Activated CD8-positive, alpha-beta memory T cell treated with anti-CD3 and anti-CD28 coated beads, Interleukin-2, amount 10 ng/mL, durations not matched to agents 7 days and 5 days (primary cell): ENCODE data around the gene ATP2B1. TPM values are rescaled to one million over a fixed set of nuclear protein-coding genes. Genes with fewer than 3 reads are reported as not detected.

Experiments
- ATAC-seq: fragments of 150-1000 bp; cut with Tn5 transposase; one replicate; pipeline ENCODE4 v1.10.0; 2021; ENCODE audit warnings: moderate library complexity
- CTCF ChIA-PET: fragments of 350-600 bp; sonication (Branson Sonifier 250); formaldehyde crosslinking; loops from one replicate; lab custom pipeline; 2021; ENCODE audit warnings: antibody characterized with exemption; lab: Charles Lee
- DNase-seq: peaks from one replicate; pipeline ENCODE4 v3.0.0-alpha.2; 2020
- H3K27ac Mint-ChIP-seq: one replicate; pipeline ENCODE4 v1.8.0; 2021; ENCODE audit warnings: mild to moderate bottlenecking, mixed read lengths
- H3K27me3 Mint-ChIP-seq: one replicate; pipeline ENCODE4 v1.8.0; 2021; ENCODE audit warnings: mixed read lengths
- H3K36me3 Mint-ChIP-seq: one replicate; pipeline ENCODE4 v1.8.0; 2021; ENCODE audit warnings: mild to moderate bottlenecking, mixed read lengths
- H3K4me1 Mint-ChIP-seq: one replicate; pipeline ENCODE4 v1.8.0; 2021; ENCODE audit warnings: mixed read lengths
- H3K4me3 Mint-ChIP-seq: one replicate; pipeline ENCODE4 v1.8.0; 2021; ENCODE audit warnings: mild to moderate bottlenecking, moderate library complexity, mixed read lengths
- H3K9me3 Mint-ChIP-seq: one replicate; pipeline ENCODE4 v1.8.0; 2022; ENCODE audit warnings: low read depth, mixed read lengths
- total RNA-seq, 2 experiments: library from RNA; stranded (reverse); gene quantifications; one replicate each; pipeline ENCODE4 v1.2.3, GENCODE V29; 2021

The ATP2B1 gene
- total RNA-seq, 2 experiments from 2014 or later, result 23.2 to 24.5 TPM

DNA sequence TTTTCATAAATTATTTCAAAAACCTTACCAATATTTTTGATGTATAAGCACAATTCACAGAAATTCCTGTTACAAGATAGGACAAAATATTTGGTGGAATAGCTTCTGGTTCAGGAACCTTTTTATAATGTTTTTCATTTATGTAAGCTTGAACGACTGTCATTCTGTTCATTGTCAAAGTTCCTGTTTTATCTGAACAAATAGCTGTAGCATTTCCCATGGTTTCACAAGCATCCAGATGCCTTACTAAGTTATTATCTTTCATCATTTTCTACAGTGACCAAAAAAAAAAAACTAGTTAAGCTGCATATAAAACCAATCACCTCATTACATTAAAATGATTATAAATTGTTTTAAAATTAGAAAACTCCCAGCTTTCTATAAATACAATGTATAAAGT lies 87.1 kb downstream of the ATP2B1 start:
- H3K36me3 Mint-ChIP-seq, result peaks cover 28% of the 10 kb centered on the region
- H3K27me3 Mint-ChIP-seq, result no peaks in the 10 kb centered on the region
- H3K4me1 Mint-ChIP-seq, result peaks cover 7% of the 10 kb centered on the region
- no peak overlapping the region for H3K4me3 Mint-ChIP-seq
- H3K9me3 Mint-ChIP-seq, result no peaks in the 10 kb centered on the region
- ATAC-seq (no peak), DNase-seq (no peak)
- H3K27ac Mint-ChIP-seq, result no peak overlapping the region
- CTCF ChIA-PET, result interaction anchor here (1.2 kb wide), 1 partner anchor 25 kb away, joined by 4 read pairs; no protein-coding TSS in a partner anchor

DNA sequence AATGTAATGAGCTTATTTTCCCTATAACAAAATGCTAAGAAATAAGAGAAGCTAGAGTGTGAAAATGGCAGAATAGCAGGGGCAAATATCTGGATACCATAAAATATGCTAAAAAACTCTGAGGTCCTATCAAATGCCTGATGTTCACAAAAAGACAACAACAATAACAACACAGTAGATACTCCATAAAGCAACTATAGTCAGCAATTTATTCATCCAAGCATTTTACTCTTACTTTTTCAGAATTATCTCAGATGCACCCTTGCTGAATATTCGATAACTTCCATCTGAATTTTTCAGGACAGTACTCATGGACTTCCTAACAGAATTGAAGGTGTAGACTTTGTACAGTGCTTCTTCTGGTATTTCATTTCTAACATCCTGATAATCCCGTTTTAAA lies 88.9 kb downstream of the ATP2B1 start:
- Mint-ChIP-seq H3K27ac (no peak overlapping the region), H3K4me1 (peaks cover 7% of the 10 kb centered on the region)

DNA sequence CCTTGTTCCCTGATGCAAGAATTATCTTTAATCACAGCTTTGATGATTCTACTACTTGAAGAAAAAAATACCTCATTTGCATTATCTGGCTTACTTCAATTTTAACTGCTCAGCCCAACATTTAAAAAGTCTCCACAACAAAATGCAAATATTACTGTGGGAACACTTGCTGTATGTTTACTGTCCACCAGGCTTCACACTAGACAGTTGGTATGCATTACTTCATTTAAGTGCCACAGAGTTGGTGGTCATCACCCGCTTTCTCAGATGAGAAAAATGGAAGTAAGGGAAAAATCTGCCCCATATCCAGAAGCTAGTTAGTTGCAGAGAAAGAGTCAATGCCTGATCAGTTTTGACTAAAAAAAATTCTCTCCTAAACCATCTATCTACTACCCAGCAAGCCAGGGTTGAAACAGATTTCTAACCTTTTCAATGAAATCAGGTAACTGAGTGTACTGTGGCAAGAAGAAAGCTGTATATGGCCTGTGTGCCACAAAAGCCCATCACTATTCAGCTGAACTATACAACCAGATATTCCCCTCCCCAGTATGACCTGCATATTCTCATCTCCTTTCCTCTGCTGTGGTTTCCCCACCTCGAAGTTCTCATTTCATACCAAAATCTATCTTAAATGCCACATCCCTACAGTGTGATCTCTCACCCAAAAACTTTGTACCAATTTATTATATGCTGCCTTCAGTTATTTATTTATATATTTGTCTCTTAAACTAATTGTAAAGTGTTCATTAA lies 90.3 kb downstream of the ATP2B1 start:
- Mint-ChIP-seq H3K9me3 (no peaks in the 10 kb centered on the region), H3K4me3 (no peak overlapping the region), H3K27ac (no peak overlapping the region), H3K36me3 (peaks cover 40% of the 10 kb centered on the region), H3K27me3 (no peaks in the 10 kb centered on the region), H3K4me1 (peaks cover 7% of the 10 kb centered on the region)
- CTCF ChIA-PET, result interaction anchor here (1.7 kb wide), 1 partner anchor 19 kb away, joined by 3 read pairs; no protein-coding TSS in a partner anchor
- ATAC-seq (no peak), DNase-seq (no peak)

More for the DNA sequence above, 88.9 kb downstream of the ATP2B1 start:
- no peaks in the 10 kb centered on the region for H3K9me3 Mint-ChIP-seq
- no peak overlapping the region for H3K4me3 Mint-ChIP-seq
- H3K36me3 Mint-ChIP-seq, result peaks cover 31% of the 10 kb centered on the region
- no peaks in the 10 kb centered on the region for H3K27me3 Mint-ChIP-seq
- CTCF ChIA-PET, result interaction anchor here (0.8 to 1.7 kb wide), 3 partner anchors 10 to 32 kb away, joined by 3 read pairs; no protein-coding TSS in a partner anchor
- ATAC-seq (no peak), DNase-seq (no peak)

DNA sequence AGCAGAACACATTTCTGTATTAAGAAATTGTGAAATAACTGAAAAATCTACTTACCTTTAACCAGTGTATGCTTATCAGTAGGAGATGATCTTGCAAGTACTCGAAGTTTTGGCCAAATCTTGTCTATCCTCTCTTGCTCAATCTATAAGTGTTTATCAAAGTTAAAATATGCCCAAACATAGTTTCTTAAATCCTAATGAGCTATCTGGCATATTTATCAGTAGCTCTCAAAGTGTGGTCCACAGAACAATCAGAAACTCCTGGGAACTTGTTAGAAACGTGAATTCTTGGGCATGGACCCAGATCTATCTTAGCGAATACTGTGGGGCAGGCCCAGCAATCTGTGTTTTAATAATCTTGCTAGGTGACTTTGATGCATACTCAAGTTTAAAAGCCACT lies 98.3 kb downstream of the ATP2B1 start:
- no peak for ATAC-seq
- no peaks in the 10 kb centered on the region for H3K4me1 Mint-ChIP-seq
- CTCF ChIA-PET, result no interaction called here
- H3K9me3 Mint-ChIP-seq, result no peaks in the 10 kb centered on the region
- H3K36me3 Mint-ChIP-seq, result peaks cover 36% of the 10 kb centered on the region
- no peaks in the 10 kb centered on the region for H3K27me3 Mint-ChIP-seq
- DNase-seq, result no peak
- H3K27ac Mint-ChIP-seq, result no peak overlapping the region
- H3K4me3 Mint-ChIP-seq, result no peak overlapping the region

DNA sequence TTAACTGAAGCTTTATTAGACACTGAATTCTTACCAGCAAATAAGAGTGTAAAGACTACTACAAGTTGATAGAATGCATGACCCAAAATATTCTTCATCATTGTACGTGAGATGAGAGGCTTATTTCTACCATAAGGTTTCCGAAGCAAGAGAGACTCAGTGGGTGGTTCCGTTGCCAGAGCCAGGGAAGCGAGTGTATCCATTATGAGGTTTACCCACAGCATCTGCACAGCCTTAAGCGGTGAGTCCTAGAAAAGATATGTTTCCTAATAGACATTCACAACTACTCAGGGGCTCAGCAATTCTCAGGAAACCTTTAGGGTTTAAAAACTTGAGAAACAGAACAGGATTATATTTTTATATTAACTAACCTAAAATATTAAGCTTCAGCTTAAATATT lies 105.0 kb downstream of the ATP2B1 start:
- H3K4me3 Mint-ChIP-seq, result no peak overlapping the region
- peaks cover 45% of the 10 kb centered on the region for H3K36me3 Mint-ChIP-seq
- H3K4me1 Mint-ChIP-seq, result peaks cover 2% of the 10 kb centered on the region
- H3K9me3 Mint-ChIP-seq, result no peaks in the 10 kb centered on the region
- no peak overlapping the region for H3K27ac Mint-ChIP-seq
- ATAC-seq (no peak), DNase-seq (no peak)
- CTCF ChIA-PET, result no interaction called here
- no peaks in the 10 kb centered on the region for H3K27me3 Mint-ChIP-seq

DNA sequence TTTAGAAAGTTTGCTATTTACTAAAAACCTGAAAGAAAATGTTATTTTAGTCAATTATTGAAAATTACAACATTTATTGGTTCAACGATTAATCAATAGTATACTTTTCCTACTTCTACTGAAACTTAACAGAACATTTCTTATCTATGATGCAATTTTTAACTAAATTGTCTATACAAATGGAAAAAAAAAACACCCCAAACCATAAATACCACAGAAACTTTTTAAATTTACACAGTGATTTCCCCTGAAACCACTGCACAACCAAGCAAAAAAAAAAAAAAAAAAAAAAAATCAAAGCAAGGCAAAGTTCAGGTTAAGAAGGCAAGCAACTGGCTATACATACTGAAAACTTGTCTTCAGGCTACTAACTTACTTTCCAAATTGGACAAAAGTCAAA lies 110.9 kb downstream of the ATP2B1 start:
- Mint-ChIP-seq H3K27ac (peak overlapping the region; percentile 67), H3K4me1 (peaks cover 16% of the 10 kb centered on the region), H3K4me3 (no peak overlapping the region), H3K9me3 (no peaks in the 10 kb centered on the region), H3K27me3 (peaks cover 2% of the 10 kb centered on the region), H3K36me3 (peaks cover 38% of the 10 kb centered on the region)
- CTCF ChIA-PET, result interaction anchor here (0.6 kb wide), 1 partner anchor 125 kb away, joined by 4 read pairs; no protein-coding TSS in a partner anchor
- ATAC-seq, result no peak
- DNase-seq, result no peak

DNA sequence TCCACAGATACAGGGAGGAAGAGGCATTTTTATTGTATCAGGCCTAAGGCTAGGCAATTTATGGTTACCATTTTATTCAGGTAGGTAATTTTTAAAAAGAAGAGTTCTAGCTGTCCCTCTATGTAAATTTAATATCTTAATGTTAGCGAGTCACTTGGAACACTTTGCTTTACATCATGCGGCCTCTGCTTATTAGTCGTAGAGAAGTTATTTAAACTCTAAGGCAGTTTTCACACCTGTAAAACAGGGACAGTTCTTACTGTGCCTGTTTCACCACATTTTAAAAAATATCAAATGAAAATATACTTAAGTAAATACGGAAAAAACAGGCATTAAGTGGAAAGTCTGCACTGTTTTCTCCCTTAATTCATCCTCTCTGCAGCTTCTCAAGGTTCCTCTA lies 111.4 kb downstream of the ATP2B1 start:
- no peak for ATAC-seq
- peaks cover 16% of the 10 kb centered on the region for H3K4me1 Mint-ChIP-seq
- CTCF ChIA-PET, result interaction anchor here (0.6 to 1.6 kb wide), 2 partner anchors 24 to 124 kb away, joined by 4 read pairs; no protein-coding TSS in a partner anchor

DNA sequence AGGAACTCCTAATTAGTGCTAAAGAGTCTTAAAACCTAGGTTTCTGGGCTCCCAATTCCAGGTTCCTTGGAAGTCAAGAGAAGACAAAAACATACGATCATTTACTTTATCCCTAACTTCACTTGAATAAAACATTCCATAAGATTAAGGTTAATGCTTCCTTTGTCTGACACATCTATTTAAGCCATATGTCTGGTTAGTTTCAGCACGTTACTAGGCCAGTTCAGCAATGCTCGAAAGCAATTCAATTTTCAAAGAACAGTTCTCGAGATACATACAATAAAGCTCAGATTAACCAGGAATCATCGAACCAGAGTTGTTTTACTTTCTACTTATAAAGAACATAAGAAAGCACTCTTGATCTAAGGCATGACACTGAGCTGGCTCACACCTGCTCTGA lies 114.8 kb downstream of the ATP2B1 start:
- no peak for ATAC-seq
- Mint-ChIP-seq H3K9me3 (no peaks in the 10 kb centered on the region), H3K4me3 (no peak overlapping the region), H3K27me3 (peaks cover 2% of the 10 kb centered on the region), H3K4me1 (peaks cover 14% of the 10 kb centered on the region), H3K27ac (no peak overlapping the region), H3K36me3 (peaks cover 39% of the 10 kb centered on the region)
- no peak for DNase-seq
- CTCF ChIA-PET, result interaction anchor here (1.5 kb wide), 1 partner anchor 51 kb away, joined by 4 read pairs; no protein-coding TSS in a partner anchor

More for the DNA sequence above, 111.4 kb downstream of the ATP2B1 start:
- Mint-ChIP-seq H3K27me3 (peaks cover 2% of the 10 kb centered on the region), H3K27ac (no peak overlapping the region), H3K36me3 (peaks cover 36% of the 10 kb centered on the region), H3K9me3 (no peaks in the 10 kb centered on the region), H3K4me3 (no peak overlapping the region)
- DNase-seq, result no peak

DNA sequence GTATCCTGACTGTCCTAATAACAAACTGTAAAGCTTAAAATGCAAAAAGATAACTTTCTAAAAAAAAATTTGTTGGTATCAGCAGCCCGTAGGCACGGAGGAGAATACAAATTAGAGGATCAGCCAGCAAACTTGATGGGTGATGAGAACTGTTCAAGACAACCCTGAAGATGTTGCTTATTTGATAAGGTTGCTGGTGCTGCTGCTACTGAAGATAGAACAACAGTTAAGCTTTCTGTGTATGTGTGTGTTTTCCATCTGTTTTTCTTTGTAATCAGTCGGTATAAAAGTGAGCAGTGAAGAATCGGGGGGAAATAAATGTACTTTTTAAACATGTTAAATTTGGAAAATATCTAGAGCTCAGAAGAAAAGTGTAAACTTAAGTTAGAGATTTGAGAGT lies 115.4 kb downstream of the ATP2B1 start:
- Mint-ChIP-seq H3K4me3 (no peak overlapping the region), H3K9me3 (no peaks in the 10 kb centered on the region), H3K4me1 (peaks cover 10% of the 10 kb centered on the region), H3K36me3 (peaks cover 34% of the 10 kb centered on the region), H3K27ac (no peak overlapping the region), H3K27me3 (peaks cover 2% of the 10 kb centered on the region)
- ATAC-seq (no peak), DNase-seq (no peak)
- CTCF ChIA-PET, result interaction anchor here (1.5 kb wide), 1 partner anchor 50 kb away, joined by 4 read pairs; no protein-coding TSS in a partner anchor

DNA sequence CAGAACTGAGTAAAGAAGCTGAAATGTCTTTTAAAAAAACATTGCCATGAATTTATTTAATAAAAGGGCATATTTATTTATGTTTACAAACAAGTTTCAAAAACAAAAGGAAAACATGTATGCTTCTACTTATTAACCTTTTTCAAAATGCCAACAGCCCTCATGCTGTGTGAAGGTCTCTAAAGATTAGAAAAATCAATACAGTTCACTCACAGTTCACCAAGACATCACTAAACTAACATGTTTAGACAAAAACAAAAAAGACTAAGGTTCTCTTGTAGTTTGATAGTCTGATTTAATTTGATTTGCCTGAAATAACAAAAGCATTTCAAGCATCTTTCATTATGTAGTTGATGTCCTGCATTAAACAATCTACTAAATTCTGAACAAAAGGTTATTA lies 118.9 kb downstream of the ATP2B1 start:
- no peaks in the 10 kb centered on the region for H3K4me1 Mint-ChIP-seq
- no peak overlapping the region for H3K27ac Mint-ChIP-seq
- H3K36me3 Mint-ChIP-seq, result peaks cover 34% of the 10 kb centered on the region
- DNase-seq (no peak), ATAC-seq (no peak)
- H3K4me3 Mint-ChIP-seq, result no peak overlapping the region
- no peaks in the 10 kb centered on the region for H3K9me3 Mint-ChIP-seq
- H3K27me3 Mint-ChIP-seq, result no peaks in the 10 kb centered on the region
- CTCF ChIA-PET, result interaction anchor here (0.8 kb wide), 1 partner anchor 11 kb away, joined by 3 read pairs; no protein-coding TSS in a partner anchor

DNA sequence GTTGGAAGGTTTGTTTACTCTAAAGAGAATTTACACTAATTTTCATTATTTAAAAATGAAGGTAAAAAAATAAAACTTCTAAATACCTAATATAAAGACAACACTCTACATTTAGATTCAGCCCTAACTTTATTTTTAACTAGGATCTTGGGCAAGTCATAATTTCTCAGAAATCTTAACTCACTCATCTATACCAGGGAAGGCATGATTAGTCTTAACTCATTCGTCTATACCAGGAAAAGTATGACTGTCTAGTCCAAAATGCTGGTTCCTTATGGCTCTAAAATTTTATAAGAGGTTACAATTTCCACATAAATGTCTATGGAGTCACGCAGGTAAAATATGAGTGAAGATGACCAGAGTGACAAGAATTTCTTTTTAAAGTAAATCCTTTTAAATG lies 130.1 kb downstream of the ATP2B1 start:
- CTCF ChIA-PET, result no interaction called here
- Mint-ChIP-seq H3K4me1 (peaks cover 3% of the 10 kb centered on the region), H3K27ac (no peak overlapping the region), H3K4me3 (no peak overlapping the region), H3K9me3 (no peaks in the 10 kb centered on the region), H3K27me3 (no peaks in the 10 kb centered on the region), H3K36me3 (peaks cover 3% of the 10 kb centered on the region)
- no peak for ATAC-seq
- DNase-seq, result no peak

DNA sequence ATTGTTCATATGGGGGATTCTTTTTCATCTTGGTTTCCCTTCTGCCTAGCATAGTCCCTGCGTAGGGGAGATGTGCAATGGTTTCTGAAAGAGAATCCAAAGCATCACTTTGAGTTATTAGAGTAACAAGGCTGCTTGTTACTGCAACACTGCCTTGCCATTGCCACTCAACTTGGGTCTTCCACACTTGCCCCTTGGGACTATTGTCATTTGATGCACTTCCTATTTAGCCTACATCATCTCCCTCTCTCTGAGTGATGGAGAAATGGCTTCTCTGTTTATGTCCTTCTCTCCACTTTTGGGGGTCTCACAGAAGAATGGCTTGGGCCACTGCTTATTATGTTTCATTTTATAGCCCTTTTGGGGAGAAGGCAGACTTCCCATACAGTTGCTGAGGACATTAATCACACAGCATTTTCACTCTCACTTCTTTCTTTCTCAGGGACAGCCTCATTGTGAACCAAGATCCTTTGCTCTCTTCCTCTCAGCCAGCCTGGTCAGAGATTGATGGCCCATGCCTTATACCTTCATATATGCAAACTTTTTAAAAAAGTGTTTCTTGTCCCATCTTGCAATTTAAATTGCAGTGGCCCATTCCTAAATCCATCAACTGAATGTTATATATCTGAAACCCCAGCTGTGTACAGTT lies 131.9 kb downstream of the ATP2B1 start:
- no peak for DNase-seq
- no peak overlapping the region for H3K27ac Mint-ChIP-seq
- no peak overlapping the region for H3K4me3 Mint-ChIP-seq
- peaks cover 3% of the 10 kb centered on the region for H3K4me1 Mint-ChIP-seq
- H3K27me3 Mint-ChIP-seq, result no peaks in the 10 kb centered on the region
- CTCF ChIA-PET, result no interaction called here
- H3K9me3 Mint-ChIP-seq, result no peaks in the 10 kb centered on the region
- H3K36me3 Mint-ChIP-seq, result peaks cover 3% of the 10 kb centered on the region
- no peak for ATAC-seq

DNA sequence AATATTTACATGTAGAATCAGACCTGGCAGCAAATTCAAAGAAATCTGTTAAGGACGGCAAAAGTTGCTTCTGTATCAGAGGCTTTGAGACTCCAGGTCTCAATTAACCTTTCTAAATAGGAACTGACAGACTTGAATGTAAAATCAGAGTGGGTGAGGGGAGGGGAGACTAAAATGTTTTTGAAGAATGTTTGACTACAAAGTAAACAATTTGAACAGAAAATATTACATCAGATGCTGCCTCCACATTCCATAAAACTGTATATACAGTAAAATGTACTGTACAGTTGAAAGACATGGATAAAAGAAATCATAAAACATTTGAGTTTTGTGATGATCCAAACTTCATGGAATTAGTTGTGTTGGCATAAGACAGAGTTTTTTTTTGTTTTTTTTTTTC lies 133.3 kb downstream of the ATP2B1 start:
- Mint-ChIP-seq H3K36me3 (peaks cover 3% of the 10 kb centered on the region), H3K27me3 (no peaks in the 10 kb centered on the region), H3K4me3 (no peak overlapping the region), H3K9me3 (no peaks in the 10 kb centered on the region), H3K4me1 (peaks cover 3% of the 10 kb centered on the region), H3K27ac (no peak overlapping the region)
- CTCF ChIA-PET, result no interaction called here
- DNase-seq (no peak), ATAC-seq (no peak)
